ENCODE measurements around the gene SRSF5. TPM values are rescaled to one million over a fixed set of nuclear protein-coding genes. Genes with fewer than 3 reads are reported as not detected.

Gene SRSF5
- total and polyA plus RNA-seq, 2 donors = 180 to 450 TPM

Small RNA genes within 50 kb of the gene (small RNA-seq; reads per million reads assigned to genes)
- not detected for gene RF00614

Other genes starting within 250 kb of the SRSF5 start
- 0.05 TPM for gene CCDC177, start 192.3 kb upstream of the SRSF5 start, total RNA-seq
- gene CCDC177, start 192.3 kb upstream of the SRSF5 start, polyA plus RNA-seq = not detected
- 12.5 TPM for gene SUSD6, start 155.5 kb upstream of the SRSF5 start, total RNA-seq
- gene SUSD6, start 155.5 kb upstream of the SRSF5 start, polyA plus RNA-seq = 20.0 TPM
- gene SLC10A1, start 30.1 kb downstream of the SRSF5 start, total RNA-seq = not detected
- 0.05 TPM for gene SLC10A1, start 30.1 kb downstream of the SRSF5 start, polyA plus RNA-seq
- gene SMOC1, start 112.3 kb downstream of the SRSF5 start, total RNA-seq = 8.0 TPM
- gene SMOC1, start 112.3 kb downstream of the SRSF5 start, polyA plus RNA-seq = 1.6 TPM